ENCODE measurements around the gene TSPAN18.

- TF ChIP-seq EZH2 (IDR thresholded peaks at IDR 0.05) = no peak
- no peak for TF ChIP-seq POLR2AphosphoS5 (IDR thresholded peaks at IDR 0.05; ENCODE audit: borderline replicate concordance, low read depth, low read length)
Observed at GRCh38 chr11:44775366-44775984, 48.7 kb downstream of the TSPAN18 start.

Measured in SK-N-MC (cell line).